ENCODE results near the gene DPT. TPM values are rescaled to one million over a fixed set of nuclear protein-coding genes. Genes with fewer than 3 reads are reported as not detected.

DPT gene
- total RNA-seq, 1 experiment from 2014 or later = not detected

GRCh38 chr1:168683871-168684270 is 45.1 kb downstream of the DPT start:
- Histone ChIP-seq H4K20me1 (ENCODE audit: insufficient read depth) (no peaks in the 10 kb centered on the region), H3K79me2 (ENCODE audit: insufficient read depth, low read length) (no peaks in the 10 kb centered on the region), H3K27me3 (ENCODE audit: insufficient read depth, low read length) (no peaks in the 10 kb centered on the region), H3K27ac (ENCODE audit: low read depth, low read length) (no peak overlapping the region), H2AFZ (ENCODE audit: low read depth, low read length, poor library complexity, severe bottlenecking) (no peak overlapping the region), H3K4me2 (ENCODE audit: low read length) (no peak overlapping the region), H3K4me3 (replicated peaks in 1 of 2; ENCODE audit: low read depth in 1 of 2, low read length in 2 of 2) (no peak overlapping the region), H3K9me2 (ENCODE audit: insufficient read depth) (no peaks in the 10 kb centered on the region), H3K9ac (ENCODE audit: low read length) (no peak overlapping the region), H3K4me1 (ENCODE audit: control insufficient read depth in 1 of 2, insufficient read depth in 2 of 2, low read length in 2 of 2) (no peaks in the 10 kb centered on the region), H3K36me3 (ENCODE audit: control insufficient read depth in 1 of 2, insufficient read depth in 2 of 2, low read length in 2 of 2) (no peaks in the 10 kb centered on the region), H3K9me3 (ENCODE audit: control insufficient read depth in 1 of 2, insufficient read depth in 1 of 2, low read depth in 1 of 2, low read length in 2 of 2) (no peaks in the 10 kb centered on the region)
- RAD21 ChIA-PET (ENCODE audit: low non-redundant PET in 1 of 2, low total read pairs in 2 of 2, uncharacterized antibody in 2 of 2, unreplicated experiment in 2 of 2) = no interaction called here
- no peak for DNase-seq (ENCODE audit: low read depth, low spot score)
- POLR2A ChIA-PET = no interaction called here
- BruUV-seq (replicated peaks) = no TSS peak
- no peak for ATAC-seq
- CTCF ChIA-PET = no interaction called here
- intact Hi-C loops (cut with micrococcal nuclease) = no loop called here
- TF ChIP-seq CEBPB (IDR thresholded peaks at IDR 0.05; ENCODE audit: low read depth) (no peak), ZFX (IDR thresholded peaks at IDR 0.05) (no peak), POLR2AphosphoS5 (IDR thresholded peaks at IDR 0.05; ENCODE audit: low read depth, low read length) (no peak), SP1 (IDR thresholded peaks at IDR 0.05; ENCODE audit: low read depth) (no peak), ELF1 (IDR thresholded peaks at IDR 0.05; ENCODE audit: borderline replicate concordance, low read depth) (no peak)

GRCh38 chr1:168676861-168677260 is 52.1 kb downstream of the DPT start:
- ATAC-seq = no peak
- Histone ChIP-seq H3K36me3 (ENCODE audit: control insufficient read depth in 1 of 2, insufficient read depth in 2 of 2, low read length in 2 of 2) (no peaks in the 10 kb centered on the region), H3K4me1 (ENCODE audit: control insufficient read depth in 1 of 2, insufficient read depth in 2 of 2, low read length in 2 of 2) (no peaks in the 10 kb centered on the region), H3K9me3 (ENCODE audit: control insufficient read depth in 1 of 2, insufficient read depth in 1 of 2, low read depth in 1 of 2, low read length in 2 of 2) (no peaks in the 10 kb centered on the region), H3K27me3 (ENCODE audit: insufficient read depth, low read length) (no peaks in the 10 kb centered on the region), H3K27ac (ENCODE audit: low read depth, low read length) (no peak overlapping the region), H2AFZ (ENCODE audit: low read depth, low read length, poor library complexity, severe bottlenecking) (no peak overlapping the region), H3K4me3 (replicated peaks in 1 of 2; ENCODE audit: low read depth in 1 of 2, low read length in 2 of 2) (no peak overlapping the region), H3K9me2 (ENCODE audit: insufficient read depth) (no peaks in the 10 kb centered on the region), H3K4me2 (ENCODE audit: low read length) (no peak overlapping the region), H3K9ac (ENCODE audit: low read length) (no peak overlapping the region), H4K20me1 (ENCODE audit: insufficient read depth) (no peaks in the 10 kb centered on the region), H3K79me2 (ENCODE audit: insufficient read depth, low read length) (no peaks in the 10 kb centered on the region)
- no TSS peak for BruUV-seq (replicated peaks)
- ChIA-PET CTCF (no interaction called here), POLR2A (no interaction called here), RAD21 (ENCODE audit: low non-redundant PET in 1 of 2, low total read pairs in 2 of 2, uncharacterized antibody in 2 of 2, unreplicated experiment in 2 of 2) (no interaction called here)
- intact Hi-C loops (cut with micrococcal nuclease) = no loop called here
- no peak for DNase-seq (ENCODE audit: low read depth, low spot score)
- TF ChIP-seq RAD21 (IDR thresholded peaks at IDR 0.05; ENCODE audit: low read depth) = no peak
- TF ChIP-seq FOSL1 (IDR thresholded peaks at IDR 0.05; ENCODE audit: low read depth) = no peak
- no peak for TF ChIP-seq POLR2A (IDR thresholded peaks at IDR 0.05; ENCODE audit: borderline replicate concordance, extremely low read depth, insufficient read depth, insufficient read length)
- no peak for TF ChIP-seq JUND (IDR thresholded peaks at IDR 0.05)
- TF ChIP-seq CBX3 (IDR thresholded peaks at IDR 0.05; ENCODE audit: low read depth) = no peak
- no peak for TF ChIP-seq YY1 (IDR thresholded peaks at IDR 0.05; ENCODE audit: extremely low read depth, insufficient replicate concordance, low read depth, low read length)
- TF ChIP-seq EZH2phosphoT487 (IDR thresholded peaks at IDR 0.05; ENCODE audit: borderline replicate concordance) = no peak
- no peak for TF ChIP-seq TCF7L2 (IDR thresholded peaks at IDR 0.05; ENCODE audit: borderline replicate concordance, extremely low read depth, insufficient read depth, insufficient read length)
- TF ChIP-seq SIN3A (IDR thresholded peaks at IDR 0.05; ENCODE audit: low read depth) = no peak
- no peak for TF ChIP-seq CTCF (IDR thresholded peaks at IDR 0.05 in 2 of 3, conservative IDR thresholded peaks at IDR 0.05 in 1 of 3; ENCODE audit: borderline replicate concordance in 1 of 3, insufficient read depth in 1 of 3, low read depth in 2 of 3, low read length in 2 of 3)
- TF ChIP-seq ELF1 (IDR thresholded peaks at IDR 0.05; ENCODE audit: borderline replicate concordance, low read depth) = no peak
- no peak for TF ChIP-seq EZH2 (IDR thresholded peaks at IDR 0.05)
- TF ChIP-seq SRF (IDR thresholded peaks at IDR 0.05; ENCODE audit: low read depth) = no peak

All from HCT116 (cell line).